Colon (tissue), 2 donors: Measurements from ENCODE around the gene MS4A4A.

Experiments
- FAIRE-seq: peaks from 2 replicates; lab custom pipeline; 2012; peaks lifted over from hg19 to GRCh38; lab: Jason Lieb, UNC
- donor health status: control.
- donor health status: control.

The MS4A4A gene

DNA sequence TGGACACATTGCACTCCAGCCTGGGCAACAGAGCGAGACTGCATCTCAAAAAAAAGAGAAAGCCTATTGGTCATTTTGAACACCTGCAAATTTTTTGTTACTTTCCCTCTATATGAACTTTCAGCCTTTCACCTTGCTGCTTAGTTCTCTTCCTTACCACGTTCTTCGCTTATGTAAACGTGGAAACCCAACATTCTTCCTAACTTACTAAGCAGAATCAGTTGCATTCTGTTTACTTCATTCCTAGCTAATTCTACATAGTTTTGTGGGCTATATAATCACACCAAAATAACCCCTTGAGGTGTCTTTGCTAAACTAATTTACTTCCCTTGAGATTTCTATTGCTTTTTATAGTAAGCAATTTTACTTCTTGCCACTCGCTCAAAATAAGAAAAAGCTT, 23.2 kb downstream of the MS4A4A start:
- no peak for FAIRE-seq

- FAIRE-seq = no peak
These were observed 25.6 kb downstream of the MS4A4A start for GRCh38 chr11:60305906-60306619.

GRCh38 chr11:60307507-60308195, 27.2 kb downstream of the MS4A4A start:
- FAIRE-seq = no peak

DNA sequence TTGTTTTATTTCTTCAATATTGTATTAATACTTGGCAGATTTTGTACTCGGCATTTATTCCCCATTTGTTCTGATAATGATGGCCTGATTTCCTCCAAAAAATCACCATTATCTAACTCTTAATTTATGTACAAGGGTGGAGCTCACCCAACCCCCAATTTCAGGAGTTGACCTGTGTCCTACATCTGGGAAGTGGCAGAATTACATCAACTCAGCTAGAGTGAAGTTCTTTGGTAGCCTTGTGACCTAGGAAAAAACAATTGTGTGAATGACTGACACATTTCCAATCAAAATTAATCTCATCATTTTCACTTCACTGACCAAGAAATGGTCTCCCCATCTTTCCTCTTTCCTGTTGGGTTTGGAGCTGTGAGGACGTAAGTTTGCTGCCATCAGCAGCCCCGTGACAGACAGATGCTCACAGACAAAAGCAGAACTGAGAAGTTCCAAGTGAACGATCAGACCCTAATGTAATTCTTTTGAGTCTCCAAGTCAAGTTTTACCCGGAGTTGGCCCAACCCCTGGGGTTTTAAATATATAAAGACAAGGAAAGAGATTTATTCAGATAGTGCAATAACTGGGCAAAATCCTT, 30.0 kb downstream of the MS4A4A start:
- FAIRE-seq = no peak

- FAIRE-seq = no peak
These were observed 34.3 kb downstream of the MS4A4A start for GRCh38 chr11:60314635-60315321.

GRCh38 chr11:60315871-60316270, 35.4 kb downstream of the MS4A4A start:
- no peak for FAIRE-seq

DNA sequence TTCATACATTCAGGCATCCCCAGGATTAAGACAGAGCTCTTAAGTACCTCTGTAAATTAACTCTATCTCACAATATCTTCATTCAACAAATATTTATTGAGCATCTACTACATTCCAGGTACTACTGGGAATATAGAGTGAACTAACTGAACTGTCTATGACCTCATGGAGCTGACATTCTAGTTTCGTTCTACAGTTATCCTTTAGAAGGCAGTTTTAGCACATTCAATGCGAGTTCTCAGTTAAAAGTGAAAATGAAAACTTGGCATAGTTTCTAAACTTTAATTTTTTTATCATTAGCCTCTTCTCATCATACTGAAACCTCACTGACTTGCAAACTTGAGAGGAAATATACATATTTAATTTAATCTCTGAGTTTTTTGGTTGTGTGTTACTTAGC, 35.9 kb downstream of the MS4A4A start:
- no peak for FAIRE-seq

GRCh38 chr11:60318726-60319125, 38.3 kb downstream of the MS4A4A start:
- FAIRE-seq = no peak

DNA sequence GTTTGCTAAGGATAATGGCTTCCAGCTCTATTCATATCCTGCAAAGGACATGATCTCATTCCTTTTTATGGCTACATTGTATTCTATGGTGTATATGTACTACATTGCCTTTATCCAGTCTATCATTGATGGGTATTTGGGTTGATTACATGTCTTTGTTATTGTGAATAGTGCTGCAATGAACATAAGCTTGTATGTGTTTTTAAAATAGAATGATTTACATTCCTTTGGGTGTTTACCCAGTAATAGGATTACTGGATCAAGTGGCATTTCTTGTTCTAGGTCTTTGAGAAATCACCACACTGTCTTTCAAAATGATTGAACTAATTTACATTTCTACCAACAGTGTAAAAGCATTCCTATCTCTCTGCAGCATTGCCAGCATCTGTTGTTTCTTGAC, 40.6 kb downstream of the MS4A4A start:
- no peak for FAIRE-seq

DNA sequence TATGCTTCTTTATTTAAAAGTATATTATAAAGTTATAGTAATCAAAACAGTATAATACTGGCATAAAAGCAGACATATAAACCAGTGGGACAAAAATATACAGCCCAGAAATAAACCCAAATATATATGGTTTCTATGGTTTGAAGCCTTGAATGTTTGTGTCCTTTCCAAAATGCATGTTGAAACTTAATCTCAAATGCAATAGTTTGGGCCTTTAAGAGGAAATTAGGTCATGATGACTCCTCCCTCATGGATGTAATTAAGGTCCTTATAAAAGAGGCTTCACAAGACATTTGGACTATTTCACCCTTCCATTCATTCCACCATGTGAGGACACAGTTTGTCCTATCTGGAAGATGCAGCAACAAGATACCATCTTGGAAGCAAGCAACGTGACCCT, 46.5 kb downstream of the MS4A4A start, which contains the start of gene MS4A6E:
TSS of gene MS4A6E (plus strand) at position 301 of the 400 bp plus-strand sequence. CDS start 7,641 bp downstream, outside the sequence.
- FAIRE-seq = no peak

DNA sequence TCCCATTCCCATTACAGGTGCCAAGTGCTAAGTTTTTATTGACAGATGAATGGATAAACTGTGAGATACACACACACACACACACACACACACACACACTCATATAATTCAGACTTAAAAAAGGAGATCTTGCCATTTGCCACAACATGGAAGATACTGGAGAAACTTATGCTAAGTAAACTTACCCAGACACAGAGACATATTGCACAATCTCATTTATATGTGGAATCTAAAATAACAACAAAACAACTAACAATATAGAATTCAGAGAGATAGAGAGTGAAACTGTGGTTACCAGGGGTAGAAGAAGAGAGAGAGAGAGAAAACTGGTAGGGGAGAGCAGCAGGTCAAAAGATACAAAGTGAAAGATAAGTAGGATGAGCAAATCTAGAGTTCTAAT, 48.0 kb downstream of the MS4A4A start:
- FAIRE-seq = no peak

DNA sequence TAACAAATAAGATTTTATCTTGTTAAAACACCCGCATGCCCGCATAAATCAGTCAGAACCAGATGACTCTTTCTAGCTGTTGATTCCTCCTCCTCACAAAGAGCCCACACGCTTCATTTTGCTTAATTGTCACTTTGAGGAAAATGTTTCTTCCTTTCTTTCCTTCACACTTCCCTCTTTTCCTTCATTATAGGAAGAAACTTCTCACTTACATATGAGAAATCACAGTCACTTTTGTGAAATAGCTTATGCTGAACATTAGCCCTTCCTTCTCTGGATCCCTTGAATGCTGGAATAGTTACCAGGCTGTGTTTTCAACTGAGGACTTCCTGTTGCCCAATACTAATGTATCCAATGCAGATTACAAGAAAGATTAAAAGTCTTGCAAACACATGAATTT, 52.4 kb downstream of the MS4A4A start:
- no peak for FAIRE-seq

- FAIRE-seq = no peak
These were observed 53.6 kb downstream of the MS4A4A start for GRCh38 chr11:60334005-60334620.

DNA sequence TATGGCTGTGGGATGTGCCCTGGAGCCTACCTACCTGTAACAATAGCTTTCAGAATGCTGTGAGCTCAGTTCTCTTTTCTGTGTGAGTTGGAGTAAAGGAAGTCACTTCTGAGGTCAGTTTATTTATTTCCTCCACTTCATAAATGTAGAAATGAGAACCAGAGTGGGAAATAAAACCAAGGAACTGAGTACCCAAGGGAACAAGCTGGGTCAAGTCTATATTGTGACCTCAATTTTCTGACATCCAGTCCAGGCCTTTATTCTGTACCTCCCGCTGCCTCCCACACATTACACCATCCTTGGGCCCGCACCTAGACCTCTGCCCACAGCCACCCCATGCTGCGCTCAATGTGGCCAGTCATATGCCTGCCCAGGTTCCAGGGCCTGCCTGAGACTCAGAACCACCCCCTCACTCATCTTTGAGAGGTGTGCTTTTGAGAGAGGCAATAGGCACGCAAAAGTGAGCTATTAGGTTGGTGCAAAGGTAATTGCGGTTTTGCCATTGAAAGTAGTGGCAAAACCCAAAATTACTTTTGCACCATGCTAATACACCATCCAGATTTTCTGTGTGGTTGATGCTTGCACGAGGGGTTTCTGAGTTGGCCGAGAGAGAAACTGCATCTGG, 56.4 kb downstream of the MS4A4A start:
- no peak for FAIRE-seq

GRCh38 chr11:60338053-60338452, 57.6 kb downstream of the MS4A4A start:
- FAIRE-seq = no peak

DNA sequence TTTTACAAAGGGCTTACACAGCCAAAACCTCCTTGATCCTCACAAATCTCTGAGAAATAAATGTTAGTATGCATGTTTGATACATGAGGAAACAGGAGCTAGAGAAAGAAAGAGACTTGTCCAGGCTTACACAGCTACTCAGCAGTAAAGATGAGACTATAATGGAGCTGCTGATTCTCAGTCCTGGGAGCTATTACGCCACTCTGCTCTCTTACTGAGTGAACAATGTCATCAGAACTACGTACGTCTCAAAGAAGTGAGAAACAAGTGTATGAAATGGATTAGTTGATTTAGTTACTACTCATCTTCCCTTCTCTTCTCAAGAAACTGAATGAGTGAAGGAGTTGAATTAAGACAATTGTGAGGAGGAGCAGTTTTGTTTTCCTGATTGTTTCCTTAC, 58.9 kb downstream of the MS4A4A start:
- FAIRE-seq = no peak

DNA sequence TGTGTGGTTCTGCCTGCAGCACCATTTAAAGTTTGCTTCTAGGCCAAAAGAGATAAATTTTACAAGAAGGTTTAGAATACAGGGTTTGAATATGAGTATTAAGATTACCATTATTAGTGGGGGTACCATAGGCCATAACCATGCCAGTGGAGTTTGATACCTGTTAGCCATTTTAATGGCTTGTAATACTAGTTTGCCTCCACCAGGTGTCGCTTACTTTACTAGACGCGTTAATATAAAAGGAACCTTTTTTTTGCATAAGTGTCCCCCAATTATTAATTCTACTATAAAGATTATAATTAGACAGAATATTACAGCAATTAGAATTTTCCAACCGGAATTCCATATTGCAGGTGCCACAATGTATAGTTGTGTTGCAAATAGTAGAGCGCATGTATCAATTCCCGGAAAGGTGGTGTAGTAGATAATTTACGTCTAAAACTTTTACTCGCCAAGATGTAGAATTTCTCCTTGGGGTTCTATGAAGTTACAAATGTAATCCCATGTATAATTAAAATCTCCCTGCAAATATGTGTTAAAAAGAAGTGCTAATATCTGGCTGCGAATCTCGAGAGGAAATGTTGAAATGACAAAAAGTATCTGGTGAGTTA, 62.7 kb downstream of the MS4A4A start:
- no peak for FAIRE-seq

- no peak for FAIRE-seq
These were observed 63.7 kb downstream of the MS4A4A start for GRCh38 chr11:60344146-60344545.

DNA sequence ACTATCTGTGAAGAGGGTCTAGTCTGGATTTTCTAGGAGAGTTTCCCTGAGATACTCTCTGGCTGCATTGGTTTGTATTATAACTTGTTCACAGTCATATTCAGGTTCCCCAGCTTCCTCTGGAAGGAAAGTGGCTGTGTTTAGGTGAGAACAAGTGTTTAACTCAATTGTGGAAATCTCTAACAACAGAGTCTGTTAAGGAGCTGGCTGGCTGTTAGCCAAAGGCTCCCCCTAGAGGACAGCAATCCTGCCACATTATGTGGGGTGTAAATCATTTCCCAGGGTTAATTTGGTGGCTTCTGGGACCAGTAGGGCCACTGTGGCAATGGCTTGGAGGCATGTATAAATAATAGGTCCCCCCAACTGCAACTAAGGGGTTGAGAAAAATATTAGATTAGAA, 65.0 kb downstream of the MS4A4A start:
- FAIRE-seq = no peak

- no peak for FAIRE-seq
These were observed 66.8 kb downstream of the MS4A4A start for GRCh38 chr11:60347084-60347797.

DNA sequence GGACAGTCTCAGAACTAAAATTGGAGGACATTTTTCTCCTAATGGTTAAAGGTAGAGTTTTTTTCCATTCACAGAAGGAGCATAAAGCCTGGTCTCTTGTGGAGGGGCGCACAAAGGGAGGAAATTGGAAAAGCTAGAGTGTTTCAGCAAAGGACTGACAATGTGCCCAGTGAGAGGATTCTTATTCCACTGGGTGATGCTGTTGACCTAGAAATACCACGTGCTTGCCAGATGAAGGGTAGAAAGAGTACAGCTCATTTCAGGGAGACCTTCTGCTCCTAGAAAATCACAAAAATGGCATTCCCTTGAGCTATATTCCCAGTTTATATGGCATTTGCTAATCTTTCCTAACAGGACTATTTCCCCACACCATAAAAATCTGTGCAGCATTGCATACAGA, 67.7 kb downstream of the MS4A4A start:
- FAIRE-seq = no peak
